Thyroid gland (tissue), 4 donors: ENCODE data around the gene PIP4K2B. TPM values are rescaled to one million over a fixed set of nuclear protein-coding genes. Genes with fewer than 3 reads are reported as not detected.

Experiments
- DNase-seq, 2 donors: peaks; one replicate each; pipeline ENCODE4 v3.0.0-alpha.2; 2019
- H3K27ac ChIP-seq, 3 donors: fragments of 200-600 bp; sonication (generic); 1 replicate in 2 of 3; 2 replicates in 1 of 3; pipeline ENCODE4 v1.5.1; 2016 to 2019; ENCODE audit warnings: mild to moderate bottlenecking in 1 of 3, moderate library complexity in 1 of 3
- H3K27me3 ChIP-seq: fragments of 200-600 bp; sonication (generic); one replicate; pipeline ENCODE4 v1.5.1; 2019
- H3K36me3 ChIP-seq, 2 donors: fragments of 200-600 bp; sonication (generic); one replicate each; pipeline ENCODE4 v1.5.1; 2016 to 2019
- H3K4me1 ChIP-seq, 2 donors: fragments of 200-600 bp; sonication (generic); one replicate each; pipeline ENCODE4 v1.5.1; 2017 to 2019
- H3K4me3 ChIP-seq, 3 donors: fragments of 200-600 bp; sonication (generic); replicated peaks in 1 of 3; 1 replicate in 2 of 3; 2 replicates in 1 of 3; pipeline ENCODE4 v1.5.1; 2016; ENCODE audit warnings: mild to moderate bottlenecking in 1 of 3
- H3K9me3 ChIP-seq: fragments of 200-600 bp; sonication (generic); one replicate; pipeline ENCODE4 v1.5.1; 2017
- POLR2A ChIP-seq, 2 donors: fragments of 450-650 bp; IDR thresholded peaks; one replicate each; pipeline ENCODE4 v1.6.1; 2017; ENCODE audit warnings: antibody characterized with exemption in 2 of 2, mild to moderate bottlenecking in 2 of 2, moderate library complexity in 1 of 2
- WGBS, 2 donors: methylation state at CpG; one replicate each; pipeline ENCODE4 v1.1.5; 2017; 5-methylcytosine and 5-hydroxymethylcytosine counted together
- intact Hi-C: fragments of 100-400 bp; cut with DNase I; formaldehyde crosslinking; loops from one replicate; pipeline ENCODE4 v1.15.1; 2023
- total RNA-seq, 4 donors: library from RNA; depleted of rRNA; stranded (reverse); fragments of >200 nt; gene quantifications; one replicate each; pipeline ENCODE4 v1.2.3, GENCODE V29; 2016
- TF ChIP-seq, protein P1 (sequence below), 6 experiments: fragments of 200-600 bp in 3 of 6; fragments of 450-650 bp in 3 of 6; sonication (generic) in 3 of 6; IDR thresholded peaks; one replicate each; pipeline ENCODE4 v1.5.1; 2016 to 2019; ENCODE audit warnings: antibody characterized with exemption in 6 of 6, mild to moderate bottlenecking in 2 of 6, inconsistent platforms in 1 of 6, moderate library complexity in 1 of 6

The PIP4K2B gene
- 10 to 100 TPM; 40.8 to 48.6 (median 43.8) TPM for total RNA-seq

DNA sequence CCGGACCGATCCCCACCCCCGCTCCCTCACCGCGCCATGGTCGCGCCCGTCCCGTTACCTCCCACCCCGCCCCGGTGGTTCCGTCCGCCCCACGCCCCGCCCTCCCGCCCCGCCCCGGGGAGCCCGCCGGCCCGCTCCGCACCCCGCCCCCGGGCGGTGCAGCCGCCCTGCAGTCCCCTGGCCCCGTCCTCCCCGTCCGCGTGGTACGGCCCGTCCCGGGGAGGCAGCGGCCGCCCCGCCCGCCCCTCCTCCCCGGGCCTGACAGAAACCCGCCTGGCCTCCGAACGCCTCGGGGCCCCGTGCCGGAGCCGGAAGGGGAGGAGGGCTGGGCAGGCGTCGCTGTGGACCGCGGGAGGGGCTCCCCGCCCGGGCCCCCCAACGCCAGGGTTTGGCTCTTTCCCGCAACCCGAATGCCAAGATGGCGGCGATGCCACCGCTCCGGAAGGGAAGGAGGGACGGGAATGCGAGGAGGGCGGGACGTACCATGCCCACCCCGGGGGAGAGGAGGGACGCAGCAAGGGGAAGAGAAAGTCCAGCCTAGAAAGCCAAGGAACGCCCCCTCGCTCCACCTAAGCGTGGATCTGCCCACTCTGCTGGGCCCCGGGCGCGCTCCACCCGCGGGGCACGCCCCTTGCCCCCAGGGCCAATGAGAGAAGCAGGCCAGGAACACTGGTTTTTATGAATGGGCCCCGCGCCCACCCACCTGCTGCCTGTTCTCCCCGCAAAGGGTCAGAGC, at the start of gene PIP4K2B:
TSS of gene PIP4K2B (minus strand) at position 56 of the 736 bp plus-strand sequence. CDS start 132 bp downstream, outside the sequence.
- peak within 1 kb of the TSS; percentile 98 to 100 (median 99) for H3K27ac ChIP-seq
- intact Hi-C loops: no loop called here
- DNase-seq: peak; percentile 98
- H3K36me3 ChIP-seq: peaks cover 32 to 34% of the 10 kb centered on the region in 2 donors
- peak within 1 kb of the TSS; percentile 59 to 80 (median 73) for H3K4me3 ChIP-seq
- TF ChIP-seq POLR2A (IDR thresholded peaks at IDR 0.05): peak in 1 of 2 donors; percentile 44
- TF ChIP-seq, protein P1, sequence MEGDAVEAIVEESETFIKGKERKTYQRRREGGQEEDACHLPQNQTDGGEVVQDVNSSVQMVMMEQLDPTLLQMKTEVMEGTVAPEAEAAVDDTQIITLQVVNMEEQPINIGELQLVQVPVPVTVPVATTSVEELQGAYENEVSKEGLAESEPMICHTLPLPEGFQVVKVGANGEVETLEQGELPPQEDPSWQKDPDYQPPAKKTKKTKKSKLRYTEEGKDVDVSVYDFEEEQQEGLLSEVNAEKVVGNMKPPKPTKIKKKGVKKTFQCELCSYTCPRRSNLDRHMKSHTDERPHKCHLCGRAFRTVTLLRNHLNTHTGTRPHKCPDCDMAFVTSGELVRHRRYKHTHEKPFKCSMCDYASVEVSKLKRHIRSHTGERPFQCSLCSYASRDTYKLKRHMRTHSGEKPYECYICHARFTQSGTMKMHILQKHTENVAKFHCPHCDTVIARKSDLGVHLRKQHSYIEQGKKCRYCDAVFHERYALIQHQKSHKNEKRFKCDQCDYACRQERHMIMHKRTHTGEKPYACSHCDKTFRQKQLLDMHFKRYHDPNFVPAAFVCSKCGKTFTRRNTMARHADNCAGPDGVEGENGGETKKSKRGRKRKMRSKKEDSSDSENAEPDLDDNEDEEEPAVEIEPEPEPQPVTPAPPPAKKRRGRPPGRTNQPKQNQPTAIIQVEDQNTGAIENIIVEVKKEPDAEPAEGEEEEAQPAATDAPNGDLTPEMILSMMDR (IDR thresholded peaks at IDR 0.05): no peak
- peaks cover 12 to 16% of the 10 kb centered on the region in 2 donors for H3K4me1 ChIP-seq
- H3K9me3 ChIP-seq: no peaks in the 10 kb centered on the region
- no peaks in the 10 kb centered on the region for H3K27me3 ChIP-seq
- 0% methylated on average over 9 to 30 of the region's 76 CpGs for WGBS, 2 donors

DNA sequence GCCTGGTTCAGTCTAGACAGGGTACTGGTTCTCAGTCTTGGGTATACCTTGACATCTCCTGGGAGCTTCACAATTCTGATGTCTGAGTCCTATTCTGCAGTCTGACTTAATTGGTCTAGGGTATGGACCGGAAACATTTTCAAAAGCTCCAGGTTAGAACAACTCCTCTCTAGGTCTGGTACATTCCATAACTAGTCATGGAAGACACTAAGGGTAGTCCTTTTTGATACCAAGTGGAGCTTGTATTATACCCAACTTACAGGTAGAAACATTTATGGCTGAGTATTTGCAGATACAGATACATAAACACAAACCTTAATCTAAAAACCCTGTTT, 49.2 kb upstream of the PIP4K2B start:
- Histone ChIP-seq H3K36me3 (peaks cover 10 to 46% of the 10 kb centered on the region in 2 donors), H3K4me1 (peaks cover 17 to 19% of the 10 kb centered on the region in 2 donors), H3K4me3 (no peak overlapping the region), H3K27me3 (no peaks in the 10 kb centered on the region), H3K9me3 (no peaks in the 10 kb centered on the region), H3K27ac (no peak overlapping the region)
- TF ChIP-seq, protein P1 (IDR thresholded peaks at IDR 0.05): no peak
- no peak for TF ChIP-seq POLR2A (IDR thresholded peaks at IDR 0.05)
- intact Hi-C loops: no loop called here
- no peak for DNase-seq
- 96 to 100% methylated on average over 1 of the region's 1 CpG for WGBS, 2 donors

DNA sequence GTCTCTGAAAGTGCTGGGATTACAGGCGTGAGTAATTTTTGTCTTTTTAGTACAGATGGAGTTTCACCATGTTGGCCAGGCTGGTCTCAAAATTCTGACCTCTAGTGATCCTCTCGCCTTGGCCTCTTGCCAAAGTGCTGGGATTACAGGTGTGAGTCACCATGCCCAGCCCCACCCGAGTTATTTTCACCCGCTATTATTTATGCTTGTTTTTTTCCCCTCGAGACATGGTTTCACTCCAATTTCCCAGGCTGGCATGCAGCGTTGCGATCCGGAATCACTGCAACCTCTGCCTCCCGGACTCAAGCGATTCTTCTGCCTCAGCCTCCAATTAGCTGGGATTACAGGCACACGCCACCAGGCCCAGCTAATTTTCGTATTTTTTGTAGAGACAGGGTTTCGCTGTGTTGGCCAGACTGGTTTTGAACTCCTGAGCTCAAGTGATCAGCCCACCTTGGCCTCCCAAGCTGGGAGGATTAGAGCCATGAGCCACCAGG, 45.0 kb upstream of the PIP4K2B start:
- Histone ChIP-seq H3K27me3 (no peaks in the 10 kb centered on the region), H3K9me3 (no peaks in the 10 kb centered on the region), H3K36me3 (peaks cover 4 to 19% of the 10 kb centered on the region in 2 donors), H3K4me1 (no peaks in the 10 kb centered on the region), H3K27ac (no peak overlapping the region), H3K4me3 (no peak overlapping the region)
- peak in 1 of 2 donors; percentile 79 for DNase-seq
- intact Hi-C loops: no loop called here
- TF ChIP-seq, protein P1 (IDR thresholded peaks at IDR 0.05): no peak
- TF ChIP-seq POLR2A (IDR thresholded peaks at IDR 0.05): no peak
- WGBS, 2 donors: 73 to 79% methylated on average over 13 of the region's 13 CpGs

DNA sequence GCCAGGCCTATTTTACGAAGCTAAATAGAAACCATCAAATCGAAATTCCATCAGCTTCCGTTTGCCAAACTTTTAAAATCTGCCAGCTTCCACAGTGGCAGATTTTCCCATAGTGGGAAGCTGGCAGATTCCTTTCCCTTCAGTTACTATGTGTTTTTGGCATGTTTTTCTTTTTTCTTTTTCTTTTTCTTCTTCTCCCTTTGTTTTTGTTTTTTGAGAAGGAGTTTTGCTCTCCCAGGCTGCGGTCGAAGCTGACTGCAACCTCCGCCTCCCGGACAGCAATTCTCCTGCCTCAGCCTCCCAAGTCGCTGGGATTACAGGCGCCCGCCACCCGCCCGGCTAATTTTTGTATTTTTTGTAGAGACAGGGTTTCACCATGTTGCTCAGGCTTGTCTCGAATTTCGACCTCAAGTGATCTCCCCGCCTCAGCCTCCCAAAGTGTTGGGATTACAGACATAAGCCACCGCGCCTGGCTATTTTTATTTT, 26.4 kb upstream of the PIP4K2B start:
- 94% methylated on average over 17 of the region's 17 CpGs for WGBS, 2 donors

More for the DNA sequence above, 26.4 kb upstream of the PIP4K2B start:
- H3K4me1 ChIP-seq: peaks cover 14 to 16% of the 10 kb centered on the region in 2 donors
- intact Hi-C loops: loop anchor here (2.0 kb wide), 1 partner anchor 27 kb away; the partner anchor contains the start of gene RPL23
- peaks cover 2 to 4% of the 10 kb centered on the region in 2 donors for H3K36me3 ChIP-seq
- DNase-seq: no peak
- peak overlapping the region; percentile 96 to 99 (median 98) for H3K27ac ChIP-seq
- TF ChIP-seq, protein P1 (IDR thresholded peaks at IDR 0.05): no peak
- TF ChIP-seq POLR2A (IDR thresholded peaks at IDR 0.05): no peak
- H3K9me3 ChIP-seq: no peaks in the 10 kb centered on the region
- H3K4me3 ChIP-seq: peak overlapping the region in 2 of 3 donors; percentile 65 to 76
- no peaks in the 10 kb centered on the region for H3K27me3 ChIP-seq
